Gastroesophageal sphincter (tissue), 4 donors: ENCODE measurements around the gene FIGLA. TPM values are rescaled to one million over a fixed set of nuclear protein-coding genes. Genes with fewer than 3 reads are reported as not detected.

Source experiments
- ATAC-seq: fragments of 150-250 bp; one replicate; pipeline ENCODE4 v1.9.1; 2016; ENCODE audit warnings: mild to moderate bottlenecking, moderate library complexity
- H3K27ac ChIP-seq, 4 donors: fragments of 200-600 bp; sonication (generic) in 3 of 4; 1 replicate in 3 of 4; 2 replicates in 1 of 4; pipeline ENCODE4 v1.5.1; 2016 to 2019
- H3K27me3 ChIP-seq: fragments of 200-600 bp; sonication (generic); one replicate; pipeline ENCODE4 v1.5.1; 2019
- H3K36me3 ChIP-seq, 2 donors: fragments of 200-600 bp; sonication (generic); one replicate each; pipeline ENCODE4 v1.5.1; 2019; ENCODE audit warnings: control low read depth in 1 of 2
- H3K4me1 ChIP-seq, 3 donors: fragments of 200-600 bp; sonication (generic); 1 replicate in 2 of 3; 2 replicates in 1 of 3; pipeline ENCODE4 v1.5.1; 2016 to 2019; ENCODE audit warnings: control low read depth in 2 of 3
- H3K4me3 ChIP-seq, 2 donors: fragments of 200-600 bp; sonication (generic); one replicate each; pipeline ENCODE4 v1.5.1; 2019; ENCODE audit warnings: mild to moderate bottlenecking in 1 of 2, moderate library complexity in 1 of 2
- H3K9me3 ChIP-seq, 3 donors: fragments of 200-600 bp; sonication (generic); one replicate each; pipeline ENCODE4 v1.5.1; 2017 to 2019; ENCODE audit warnings: control low read depth in 2 of 3
- EP300 ChIP-seq: sonication (generic); formaldehyde crosslinking; IDR thresholded peaks from one replicate; pipeline ENCODE4 v1.6.1; 2017; ENCODE audit warnings: antibody characterized with exemption, mild to moderate bottlenecking
- POLR2A ChIP-seq, 2 donors: fragments of 450-650 bp; IDR thresholded peaks; one replicate each; pipeline ENCODE4 v1.6.1; 2017; ENCODE audit warnings: antibody characterized with exemption in 2 of 2, mild to moderate bottlenecking in 2 of 2, moderate library complexity in 1 of 2
- POLR2AphosphoS5 ChIP-seq: sonication (generic); formaldehyde crosslinking; IDR thresholded peaks from one replicate; pipeline ENCODE4 v1.6.1; 2017; ENCODE audit warnings: antibody characterized with exemption
- WGBS, 2 donors: methylation state at CpG; one replicate each; pipeline ENCODE4 v1.1.5; 2018; ENCODE audit warnings: low coverage in 1 of 2; 5-methylcytosine and 5-hydroxymethylcytosine counted together
- total RNA-seq, 4 donors: library from RNA; depleted of rRNA; stranded (reverse); fragments of >200 nt; gene quantifications; one replicate each; pipeline ENCODE4 v1.1.0, GENCODE V29; 2016
- TF ChIP-seq, protein P1 (sequence below), 4 experiments: fragments of 200-600 bp in 2 of 4; fragments of 450-650 bp in 2 of 4; sonication (generic) in 1 of 4; IDR thresholded peaks; one replicate each; pipeline ENCODE4 v1.5.1; 2017 to 2019; ENCODE audit warnings: antibody characterized with exemption in 4 of 4, mild to moderate bottlenecking in 2 of 4, moderate library complexity in 2 of 4

Gene FIGLA
- total RNA-seq, 4 donors from 2014 or later: not detected

DNA sequence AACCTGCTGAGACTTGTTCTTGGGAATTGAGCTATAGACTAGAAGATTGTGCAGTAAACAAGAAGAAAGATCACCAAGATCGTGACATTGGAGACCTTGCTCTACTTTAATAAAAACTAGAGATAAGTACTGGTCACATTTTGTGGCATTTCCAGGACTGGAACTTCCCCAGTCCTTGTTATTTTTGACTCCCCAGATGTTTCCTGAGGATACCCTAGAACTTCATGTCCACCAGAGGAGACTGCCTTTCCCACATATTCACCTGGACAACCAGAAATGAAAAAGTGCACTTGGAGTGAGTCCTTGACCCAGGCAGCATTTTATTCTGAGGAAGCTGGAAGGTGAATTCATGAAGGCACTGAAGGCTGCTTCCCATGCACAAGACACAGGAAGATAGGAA lies 39.5 kb upstream of the FIGLA start:
- no peak overlapping the region for H3K4me3 ChIP-seq
- H3K27me3 ChIP-seq: peaks cover 22% of the 10 kb centered on the region
- TF ChIP-seq, protein P1, sequence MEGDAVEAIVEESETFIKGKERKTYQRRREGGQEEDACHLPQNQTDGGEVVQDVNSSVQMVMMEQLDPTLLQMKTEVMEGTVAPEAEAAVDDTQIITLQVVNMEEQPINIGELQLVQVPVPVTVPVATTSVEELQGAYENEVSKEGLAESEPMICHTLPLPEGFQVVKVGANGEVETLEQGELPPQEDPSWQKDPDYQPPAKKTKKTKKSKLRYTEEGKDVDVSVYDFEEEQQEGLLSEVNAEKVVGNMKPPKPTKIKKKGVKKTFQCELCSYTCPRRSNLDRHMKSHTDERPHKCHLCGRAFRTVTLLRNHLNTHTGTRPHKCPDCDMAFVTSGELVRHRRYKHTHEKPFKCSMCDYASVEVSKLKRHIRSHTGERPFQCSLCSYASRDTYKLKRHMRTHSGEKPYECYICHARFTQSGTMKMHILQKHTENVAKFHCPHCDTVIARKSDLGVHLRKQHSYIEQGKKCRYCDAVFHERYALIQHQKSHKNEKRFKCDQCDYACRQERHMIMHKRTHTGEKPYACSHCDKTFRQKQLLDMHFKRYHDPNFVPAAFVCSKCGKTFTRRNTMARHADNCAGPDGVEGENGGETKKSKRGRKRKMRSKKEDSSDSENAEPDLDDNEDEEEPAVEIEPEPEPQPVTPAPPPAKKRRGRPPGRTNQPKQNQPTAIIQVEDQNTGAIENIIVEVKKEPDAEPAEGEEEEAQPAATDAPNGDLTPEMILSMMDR (IDR thresholded peaks at IDR 0.05): no peak
- TF ChIP-seq EP300 (no peak), POLR2AphosphoS5 (no peak), POLR2A (IDR thresholded peaks at IDR 0.05) (no peak)
- no peak for ATAC-seq
- no peaks in the 10 kb centered on the region for H3K36me3 ChIP-seq
- no peak overlapping the region for H3K27ac ChIP-seq
- H3K4me1 ChIP-seq: no peaks in the 10 kb centered on the region
- H3K9me3 ChIP-seq: peaks cover 0 to 11% (median 0%) of the 10 kb centered on the region in 3 donors
- 83 to 86% methylated on average over 1 of the region's 1 CpG for WGBS, 2 donors

DNA sequence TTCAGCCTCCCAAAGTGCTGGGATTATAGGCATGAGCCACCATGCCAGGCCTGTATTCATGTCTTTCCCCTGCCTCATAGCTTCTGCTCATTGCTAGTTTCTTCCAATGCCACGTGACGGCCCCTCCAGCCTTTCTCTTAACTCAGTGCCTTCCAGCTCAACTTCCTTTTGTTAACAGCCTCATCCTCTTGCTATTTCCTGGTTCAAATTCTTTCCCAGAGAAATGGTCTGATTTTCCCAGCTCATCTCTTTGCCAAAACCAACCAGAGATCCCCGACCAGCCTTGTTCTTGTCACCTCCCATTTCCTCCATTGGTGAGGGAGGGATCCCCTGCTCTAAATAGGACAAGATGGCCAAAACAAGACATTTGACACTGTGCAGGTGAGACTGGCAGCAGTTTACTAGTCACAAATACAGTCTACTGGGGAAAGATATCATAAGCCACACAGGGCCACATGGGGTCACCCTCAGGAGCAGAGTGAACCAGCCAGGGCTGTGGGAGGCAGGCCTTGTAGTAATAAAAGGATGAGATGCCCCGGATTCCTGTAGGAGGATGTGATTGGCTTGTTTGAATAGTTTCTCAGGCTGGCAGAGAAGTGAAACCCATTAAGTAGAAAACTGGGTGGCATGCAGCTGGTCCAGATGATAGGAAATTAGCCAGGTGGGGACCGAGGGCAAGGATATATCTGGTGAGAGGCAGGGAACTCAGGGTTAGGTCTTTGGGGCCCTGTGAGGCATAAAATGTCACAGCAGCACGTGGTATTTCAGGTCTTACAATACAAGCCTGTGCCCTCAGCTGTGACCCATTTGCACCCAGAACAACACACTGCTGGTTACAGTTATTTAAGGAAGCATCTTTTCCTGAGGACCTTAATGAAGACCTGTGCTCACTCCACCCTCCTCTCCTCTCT lies 38.7 kb upstream of the FIGLA start:
- no peak overlapping the region for H3K27ac ChIP-seq
- H3K4me1 ChIP-seq: no peaks in the 10 kb centered on the region
- no peak overlapping the region for H3K4me3 ChIP-seq
- 59 to 73% methylated on average over 3 to 6 of the region's 6 CpGs for WGBS, 2 donors
- peaks cover 0 to 9% (median 0%) of the 10 kb centered on the region in 3 donors for H3K9me3 ChIP-seq
- peaks cover 15% of the 10 kb centered on the region for H3K27me3 ChIP-seq
- ATAC-seq: no peak
- H3K36me3 ChIP-seq: no peaks in the 10 kb centered on the region
- TF ChIP-seq POLR2A (IDR thresholded peaks at IDR 0.05): no peak
- TF ChIP-seq, protein P1 (IDR thresholded peaks at IDR 0.05): no peak

DNA sequence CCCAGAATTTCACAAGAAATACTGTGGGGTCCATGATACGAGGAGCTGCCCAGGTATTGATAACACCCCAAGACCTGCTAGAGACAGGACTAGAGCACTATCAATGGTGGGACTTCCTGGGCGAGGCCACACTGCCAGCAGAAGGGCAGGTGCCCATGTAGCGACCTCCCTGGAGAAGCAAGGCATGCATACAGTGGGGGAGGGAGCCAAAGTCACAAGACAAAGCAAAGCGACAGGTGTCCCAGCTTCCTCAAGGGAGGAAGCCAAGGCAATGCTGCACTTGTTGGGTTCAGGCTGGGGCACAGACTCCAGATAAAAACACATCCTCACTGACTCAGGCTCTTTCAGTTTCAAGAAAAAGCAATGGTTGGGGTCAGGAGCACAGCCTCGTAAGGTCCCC lies 37.7 kb upstream of the FIGLA start:
- peaks cover 5% of the 10 kb centered on the region for H3K27me3 ChIP-seq
- no peaks in the 10 kb centered on the region for H3K4me1 ChIP-seq
- no peak overlapping the region for H3K4me3 ChIP-seq
- H3K36me3 ChIP-seq: no peaks in the 10 kb centered on the region
- TF ChIP-seq POLR2A (IDR thresholded peaks at IDR 0.05) (no peak), POLR2AphosphoS5 (no peak), EP300 (no peak)
- TF ChIP-seq, protein P1 (IDR thresholded peaks at IDR 0.05): no peak
- no peaks in the 10 kb centered on the region for H3K9me3 ChIP-seq
- 68 to 80% methylated on average over 2 to 4 of the region's 5 CpGs for WGBS, 2 donors
- no peak for ATAC-seq
- H3K27ac ChIP-seq: no peak overlapping the region

DNA sequence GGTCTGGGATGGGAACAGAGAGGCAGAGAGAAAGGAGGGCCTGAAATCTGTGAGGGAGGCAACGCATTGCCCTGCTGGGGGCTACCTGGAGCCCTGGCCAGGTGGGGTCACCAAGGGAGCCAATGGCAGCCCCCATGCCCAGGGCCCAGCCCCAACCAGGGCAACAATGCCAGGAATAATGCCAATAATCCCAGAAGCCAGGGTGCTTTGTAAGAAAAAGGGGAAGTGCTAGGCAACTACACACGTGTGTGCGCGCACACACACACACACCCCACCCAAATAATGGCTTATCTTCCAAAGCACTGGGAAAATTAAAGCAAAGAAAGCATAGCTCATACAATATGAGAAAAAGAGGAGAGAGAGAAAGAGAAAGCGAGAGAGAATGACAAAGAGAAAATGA lies 36.9 kb upstream of the FIGLA start:
- no peak overlapping the region for H3K4me3 ChIP-seq
- TF ChIP-seq POLR2AphosphoS5 (no peak), POLR2A (IDR thresholded peaks at IDR 0.05) (no peak), EP300 (no peak)
- TF ChIP-seq, protein P1 (IDR thresholded peaks at IDR 0.05): no peak
- ATAC-seq: no peak
- no peaks in the 10 kb centered on the region for H3K36me3 ChIP-seq
- no peaks in the 10 kb centered on the region for H3K9me3 ChIP-seq
- 65 to 80% methylated on average over 4 of the region's 5 CpGs for WGBS, 2 donors
- no peaks in the 10 kb centered on the region for H3K4me1 ChIP-seq
- peaks cover 5% of the 10 kb centered on the region for H3K27me3 ChIP-seq
- no peak overlapping the region for H3K27ac ChIP-seq
